ENCODE data around the gene ATN1. TPM values are rescaled to one million over a fixed set of nuclear protein-coding genes. Genes with fewer than 3 reads are reported as not detected.

Gene ATN1
- total and polyA plus RNA-seq, 2 of the 8 experiments (the other 6 are each of a cell fraction or from before 2014, with no cell fraction given) = 20.6 to 73.4 TPM

GRCh38 chr12:6890789-6891645, 36.7 kb upstream of the ATN1 start (continued):
- TF ChIP-seq SIRT6 (IDR thresholded peaks at IDR 0.05; ENCODE audit: low read length) = no peak

Data from H1 (cell line).